ENCODE measurements around the gene OGT. TPM values are rescaled to one million over a fixed set of nuclear protein-coding genes. Genes with fewer than 3 reads are reported as not detected.
A peak's percentile ranks its signal among the peaks of the same experiment; 100 is the strongest.

OGT gene
- total RNA-seq, 1 donor from 2014 or later = 104 TPM

DNA sequence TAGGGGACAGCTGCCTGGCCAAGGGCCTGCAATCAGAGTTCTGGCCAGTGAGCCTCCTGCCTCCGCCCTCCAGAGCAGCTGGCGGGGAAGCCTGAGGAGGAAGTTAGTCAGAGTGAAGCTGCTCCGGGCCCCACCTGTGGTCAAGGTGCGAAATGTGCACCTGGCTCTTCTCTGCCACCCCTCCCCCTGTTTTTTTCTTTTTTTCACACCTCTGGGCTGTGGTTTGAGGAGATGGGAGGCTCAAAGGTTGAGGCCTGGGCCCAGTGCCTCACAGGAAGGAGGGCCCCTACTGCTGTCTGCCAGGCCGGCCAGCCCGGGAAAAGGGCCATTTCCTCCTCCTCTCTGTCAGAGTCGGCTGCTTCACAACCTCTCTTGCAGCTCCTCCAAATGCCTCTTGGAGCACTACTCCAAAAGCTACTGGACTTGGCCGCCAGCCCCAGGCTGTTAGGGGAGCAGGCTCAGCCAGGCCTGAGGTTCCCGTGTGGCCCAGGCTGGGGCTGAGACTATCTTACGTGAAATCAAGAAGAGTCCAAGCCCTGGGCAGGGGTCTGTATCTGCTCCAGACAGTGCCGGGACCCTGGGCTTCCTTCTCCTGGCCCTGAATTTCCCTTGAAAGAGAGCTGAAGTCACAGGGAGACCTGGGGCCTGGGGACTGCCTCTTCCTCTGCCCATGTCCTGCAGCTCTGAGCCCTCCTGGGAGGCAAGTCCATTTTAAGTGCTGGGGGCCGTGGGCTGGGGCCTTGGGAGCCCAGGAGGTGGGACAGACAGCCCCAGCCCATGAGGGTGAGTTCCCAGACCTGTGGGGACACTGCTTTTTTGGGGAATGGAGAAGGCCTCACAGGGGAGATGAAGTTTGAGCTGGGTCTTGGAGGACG lies 89.9 kb downstream of the OGT start:
- DNase-seq (ENCODE audit: low read depth) (peak; percentile 35), FAIRE-seq (no peak)
- H3K27me3 ChIP-seq (ENCODE audit: control insufficient read depth, insufficient read depth, low read length) = no peaks in the 10 kb centered on the region
- no peak overlapping the region for H3K4me3 ChIP-seq (ENCODE audit: low read depth, low read length)
- TF ChIP-seq, protein P1, sequence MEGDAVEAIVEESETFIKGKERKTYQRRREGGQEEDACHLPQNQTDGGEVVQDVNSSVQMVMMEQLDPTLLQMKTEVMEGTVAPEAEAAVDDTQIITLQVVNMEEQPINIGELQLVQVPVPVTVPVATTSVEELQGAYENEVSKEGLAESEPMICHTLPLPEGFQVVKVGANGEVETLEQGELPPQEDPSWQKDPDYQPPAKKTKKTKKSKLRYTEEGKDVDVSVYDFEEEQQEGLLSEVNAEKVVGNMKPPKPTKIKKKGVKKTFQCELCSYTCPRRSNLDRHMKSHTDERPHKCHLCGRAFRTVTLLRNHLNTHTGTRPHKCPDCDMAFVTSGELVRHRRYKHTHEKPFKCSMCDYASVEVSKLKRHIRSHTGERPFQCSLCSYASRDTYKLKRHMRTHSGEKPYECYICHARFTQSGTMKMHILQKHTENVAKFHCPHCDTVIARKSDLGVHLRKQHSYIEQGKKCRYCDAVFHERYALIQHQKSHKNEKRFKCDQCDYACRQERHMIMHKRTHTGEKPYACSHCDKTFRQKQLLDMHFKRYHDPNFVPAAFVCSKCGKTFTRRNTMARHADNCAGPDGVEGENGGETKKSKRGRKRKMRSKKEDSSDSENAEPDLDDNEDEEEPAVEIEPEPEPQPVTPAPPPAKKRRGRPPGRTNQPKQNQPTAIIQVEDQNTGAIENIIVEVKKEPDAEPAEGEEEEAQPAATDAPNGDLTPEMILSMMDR (IDR thresholded peaks at IDR 0.05; ENCODE audit: insufficient read depth, low read length, severe bottlenecking) = peak; percentile 25
- H3K36me3 ChIP-seq (ENCODE audit: control insufficient read depth, insufficient read depth, low read length) = no peaks in the 10 kb centered on the region

DNA sequence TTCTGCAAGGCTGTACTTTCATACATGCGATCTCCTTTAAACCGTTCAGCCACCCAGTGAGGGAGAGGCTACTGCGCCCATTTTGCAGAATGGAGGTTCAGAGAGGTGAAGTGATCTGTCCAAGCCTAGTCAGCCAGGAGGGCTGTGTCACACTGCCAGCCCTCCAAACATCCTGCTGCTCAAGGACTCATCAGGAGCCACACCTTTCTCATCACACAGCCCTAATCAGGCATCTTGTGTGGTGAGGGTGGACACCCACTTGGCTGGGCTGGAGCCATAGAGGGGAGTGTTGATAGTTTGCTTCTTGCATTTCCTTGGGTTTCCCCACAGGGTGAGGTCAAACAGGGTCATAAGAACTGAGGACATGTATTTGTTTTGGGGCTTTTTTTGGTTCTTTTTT lies 90.8 kb downstream of the OGT start:
- Histone ChIP-seq H3K4me3 (ENCODE audit: low read depth, low read length) (no peak overlapping the region), H3K36me3 (ENCODE audit: control insufficient read depth, insufficient read depth, low read length) (no peaks in the 10 kb centered on the region), H3K27me3 (ENCODE audit: control insufficient read depth, insufficient read depth, low read length) (no peaks in the 10 kb centered on the region)
- DNase-seq (ENCODE audit: low read depth) (no peak), FAIRE-seq (no peak)
- TF ChIP-seq, protein P1 (IDR thresholded peaks at IDR 0.05; ENCODE audit: insufficient read depth, low read length, severe bottlenecking) = no peak

DNA sequence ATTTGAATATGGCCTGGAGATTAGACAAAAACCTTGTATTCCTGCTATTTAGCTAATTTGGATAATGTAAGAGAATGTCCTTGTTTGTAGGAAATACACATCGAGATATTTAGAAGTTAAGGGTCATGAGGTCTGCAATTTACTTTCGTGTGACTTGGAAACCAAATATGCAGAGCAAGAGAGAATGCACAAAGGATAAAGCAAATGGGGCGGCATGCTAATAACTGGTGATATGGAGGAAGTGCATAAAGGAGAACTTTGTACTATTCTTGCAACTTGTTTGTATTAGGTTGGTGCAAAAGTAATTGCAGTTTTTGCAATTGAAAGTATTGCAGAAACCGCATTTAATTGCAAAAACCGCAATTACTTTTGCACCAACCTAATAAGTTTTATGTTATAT lies 92.6 kb downstream of the OGT start:
- H3K27me3 ChIP-seq (ENCODE audit: control insufficient read depth, insufficient read depth, low read length) = no peaks in the 10 kb centered on the region
- TF ChIP-seq, protein P1 (IDR thresholded peaks at IDR 0.05; ENCODE audit: insufficient read depth, low read length, severe bottlenecking) = no peak
- no peak for FAIRE-seq
- H3K36me3 ChIP-seq (ENCODE audit: control insufficient read depth, insufficient read depth, low read length) = no peaks in the 10 kb centered on the region
- H3K4me3 ChIP-seq (ENCODE audit: low read depth, low read length) = no peak overlapping the region
- no peak for DNase-seq (ENCODE audit: low read depth)

Other genes with a start within 250 kb of the OGT start
- 237 and 365 TPM in 2 replicates for gene NONO, start 249.5 kb upstream of the OGT start, total RNA-seq
- 1.1 and 2.4 TPM in 2 replicates for gene ITGB1BP2, start 231.4 kb upstream of the OGT start, total RNA-seq
- 25.3 and 31.0 TPM in 2 replicates for gene TAF1, start 166.7 kb upstream of the OGT start, total RNA-seq
- gene GCNA, start 45.3 kb downstream of the OGT start, total RNA-seq = 1.6 and 1.7 TPM in 2 replicates
- gene CXCR3, start 85.4 kb downstream of the OGT start, total RNA-seq = not detected in 2 replicates
- gene CXorf49, start 185.2 kb downstream of the OGT start, total RNA-seq = not detected in 2 replicates
- not detected in 2 replicates for gene CXorf49B, start 230.2 kb downstream of the OGT start, total RNA-seq